NCI-H1048 (cell line): ENCODE measurements around the gene SSH2.

Experiments
- DNase-seq: peaks from one replicate; lab custom pipeline; 2025; lab: John Stamatoyannopoulos, UW

SSH2 gene

GRCh38 chr17:29778956-29779811, 150.8 kb downstream of the SSH2 start:
- no peak for DNase-seq

GRCh38 chr17:29777663-29778062, 152.4 kb downstream of the SSH2 start:
- DNase-seq = no peak

DNA sequence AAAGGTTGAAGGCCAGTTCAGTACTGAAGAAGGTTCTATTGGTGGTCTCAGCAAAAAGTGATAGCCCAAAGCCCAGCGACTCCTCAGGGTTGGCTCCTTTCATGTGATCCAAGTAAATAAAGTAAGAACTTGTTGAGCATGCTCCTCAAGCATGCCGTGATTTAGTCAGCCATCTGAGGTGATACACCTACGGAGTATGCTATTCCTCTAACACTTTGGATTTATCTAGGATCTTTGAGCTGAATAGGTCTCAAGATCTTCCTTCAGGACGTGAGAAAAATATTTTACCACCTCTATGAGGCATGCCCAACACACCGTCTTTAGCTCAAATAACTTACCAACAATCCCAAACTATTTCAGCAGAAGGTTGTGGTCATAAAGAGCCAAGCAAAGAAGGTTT, 154.0 kb downstream of the SSH2 start:
- no peak for DNase-seq

- no peak for DNase-seq
Observed at GRCh38 chr17:29772981-29773380, 157.0 kb downstream of the SSH2 start.

DNA sequence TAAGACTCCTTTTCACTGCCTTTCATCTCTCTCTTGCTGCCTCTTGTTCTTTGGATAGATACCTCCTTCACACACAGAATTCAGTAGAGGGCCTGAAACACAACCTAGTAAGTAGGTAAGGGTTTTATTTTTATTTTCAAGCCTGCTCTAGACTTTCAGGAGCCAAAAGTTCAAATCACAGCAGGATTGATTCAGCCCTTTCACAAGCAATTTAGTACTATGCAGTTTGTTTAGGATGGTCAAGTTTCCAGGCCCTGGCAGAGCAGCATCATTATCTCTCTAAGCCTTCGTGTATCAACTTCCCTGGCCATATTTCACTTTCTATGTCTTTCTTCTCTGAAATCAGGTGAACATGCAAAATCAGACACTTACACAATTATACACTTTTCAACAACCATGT, 158.5 kb downstream of the SSH2 start:
- DNase-seq = no peak

GRCh38 chr17:29769225-29769624, 160.8 kb downstream of the SSH2 start:
- no peak for DNase-seq

GRCh38 chr17:29766796-29767327, 163.2 kb downstream of the SSH2 start:
- DNase-seq = no peak

DNA sequence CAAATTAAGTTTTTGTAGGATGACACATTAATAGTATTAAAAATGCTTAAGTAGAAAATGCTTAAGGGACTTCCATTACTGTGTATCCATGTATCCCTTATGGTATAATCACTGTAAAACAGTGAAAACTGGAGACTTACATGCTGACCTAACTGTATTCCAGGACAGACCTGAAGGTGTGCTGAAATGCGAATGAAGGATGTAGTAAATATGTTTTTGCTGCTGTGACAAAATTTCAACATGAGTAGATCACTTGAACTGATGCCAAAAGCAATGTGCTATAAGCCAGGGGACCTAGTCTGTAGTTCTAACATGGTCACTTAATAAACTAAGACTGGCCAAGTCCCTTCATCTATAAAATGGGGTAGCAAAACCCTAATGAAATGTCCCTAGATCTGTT, 165.3 kb downstream of the SSH2 start:
- DNase-seq = no peak

- DNase-seq = no peak
Observed at GRCh38 chr17:29764217-29764616, 165.8 kb downstream of the SSH2 start.

DNA sequence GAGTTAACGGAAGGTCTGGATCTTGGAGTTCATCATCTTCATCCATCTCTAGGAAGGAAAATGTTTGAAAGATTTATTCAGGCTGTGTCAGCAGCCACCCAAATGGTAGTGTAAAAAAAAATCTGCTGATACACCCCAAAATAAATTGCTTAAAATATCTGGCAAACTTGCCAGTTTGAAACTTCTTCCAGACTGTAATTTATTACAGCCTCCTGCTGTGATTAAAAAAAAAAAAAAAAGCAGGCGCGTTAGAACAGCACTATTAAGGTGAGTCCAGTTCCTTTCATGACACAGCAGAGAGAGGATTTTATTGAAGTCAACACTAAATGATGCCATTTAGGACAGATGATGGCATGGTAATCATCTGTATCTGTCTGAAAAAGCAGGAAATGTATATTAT, 166.8 kb downstream of the SSH2 start:
- no peak for DNase-seq

DNA sequence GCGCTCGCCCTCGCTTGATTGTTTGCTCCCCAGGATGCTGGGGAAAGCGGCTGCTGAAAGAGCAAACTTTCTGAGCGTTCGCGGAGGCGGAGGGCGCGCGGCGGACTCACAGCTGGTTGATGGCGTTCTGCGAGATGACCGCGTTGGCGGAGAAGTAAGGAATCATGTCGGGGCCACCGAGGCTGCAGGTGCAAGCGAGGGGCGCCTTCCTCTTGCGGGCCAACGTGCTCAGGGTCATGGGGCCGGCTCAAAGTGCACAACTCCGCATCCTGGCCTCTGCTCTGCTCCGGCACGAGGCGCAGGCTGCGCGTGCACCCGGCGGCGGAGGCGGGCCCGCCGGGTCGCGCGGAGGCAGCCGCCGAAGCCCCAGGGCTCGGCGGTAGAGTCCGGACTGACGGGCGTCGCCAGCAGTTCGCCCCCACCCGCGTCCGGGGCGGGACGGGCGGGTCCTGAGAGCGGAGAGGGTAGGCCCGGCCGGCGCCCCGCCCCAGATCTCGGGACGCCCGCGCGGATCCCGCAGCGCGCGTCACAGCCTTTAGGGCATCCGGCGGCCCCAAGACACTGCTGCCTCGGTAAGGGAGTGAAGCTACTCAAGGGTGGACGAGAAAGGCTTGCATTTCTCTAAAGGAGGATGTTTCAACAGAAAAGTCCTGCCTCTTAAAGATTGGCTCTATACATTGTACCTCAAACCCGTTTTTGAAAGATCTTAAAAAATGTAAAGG, 168.8 kb downstream of the SSH2 start:
- DNase-seq = no peak

GRCh38 chr17:29760279-29761039, 169.6 kb downstream of the SSH2 start:
- DNase-seq = no peak

- DNase-seq = no peak
Observed at GRCh38 chr17:29758255-29758654, 171.8 kb downstream of the SSH2 start.

GRCh38 chr17:29757788-29758187, 172.2 kb downstream of the SSH2 start:
- no peak for DNase-seq

- no peak for DNase-seq
Observed at GRCh38 chr17:29753845-29754439, 176.1 kb downstream of the SSH2 start.

- DNase-seq = no peak
Observed at GRCh38 chr17:29749045-29749825, 180.8 kb downstream of the SSH2 start.

DNA sequence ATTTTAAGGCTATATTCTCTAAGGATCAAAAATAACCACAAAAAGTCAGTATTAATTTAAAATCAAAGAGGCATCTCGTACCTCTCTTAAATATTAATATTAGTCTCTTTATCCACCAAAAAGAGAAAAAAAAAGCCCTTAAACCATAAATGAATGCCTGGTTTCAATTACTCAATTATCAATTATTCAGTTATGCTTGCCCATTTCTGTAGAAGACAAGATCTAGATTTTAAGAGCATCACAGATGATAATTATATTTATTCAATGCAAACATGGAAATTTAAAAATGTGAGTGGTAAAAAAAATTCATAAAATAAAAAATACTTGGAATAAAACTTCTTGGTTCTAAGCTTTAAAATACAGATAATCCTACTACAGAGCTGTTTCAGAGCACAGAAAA, 181.6 kb downstream of the SSH2 start:
- DNase-seq = no peak

- no peak for DNase-seq
Observed at GRCh38 chr17:29747660-29748059, 182.4 kb downstream of the SSH2 start.

- DNase-seq = no peak
Observed at GRCh38 chr17:29746669-29747068, 183.4 kb downstream of the SSH2 start.

GRCh38 chr17:29744121-29744520, 185.9 kb downstream of the SSH2 start:
- no peak for DNase-seq

- DNase-seq = no peak
Observed at GRCh38 chr17:29742210-29742513, 187.9 kb downstream of the SSH2 start.
